C4-2B (cell line): Measurements from ENCODE around the gene CHST11.

Experiments
- H3K27ac ChIP-seq: fragments of 450-650 bp; 2 replicates; pipeline ENCODE4 v1.5.1; 2017
- ZFX ChIP-seq: fragments of 450-650 bp; IDR thresholded peaks from 2 replicates; pipeline ENCODE4 v1.6.1; 2017
- TF ChIP-seq, protein P1 (sequence below): fragments of 450-650 bp; conservative IDR thresholded peaks from 2 replicates; pipeline ENCODE4 v1.5.1; 2017; ENCODE audit warnings: mild to moderate bottlenecking

The CHST11 gene

DNA sequence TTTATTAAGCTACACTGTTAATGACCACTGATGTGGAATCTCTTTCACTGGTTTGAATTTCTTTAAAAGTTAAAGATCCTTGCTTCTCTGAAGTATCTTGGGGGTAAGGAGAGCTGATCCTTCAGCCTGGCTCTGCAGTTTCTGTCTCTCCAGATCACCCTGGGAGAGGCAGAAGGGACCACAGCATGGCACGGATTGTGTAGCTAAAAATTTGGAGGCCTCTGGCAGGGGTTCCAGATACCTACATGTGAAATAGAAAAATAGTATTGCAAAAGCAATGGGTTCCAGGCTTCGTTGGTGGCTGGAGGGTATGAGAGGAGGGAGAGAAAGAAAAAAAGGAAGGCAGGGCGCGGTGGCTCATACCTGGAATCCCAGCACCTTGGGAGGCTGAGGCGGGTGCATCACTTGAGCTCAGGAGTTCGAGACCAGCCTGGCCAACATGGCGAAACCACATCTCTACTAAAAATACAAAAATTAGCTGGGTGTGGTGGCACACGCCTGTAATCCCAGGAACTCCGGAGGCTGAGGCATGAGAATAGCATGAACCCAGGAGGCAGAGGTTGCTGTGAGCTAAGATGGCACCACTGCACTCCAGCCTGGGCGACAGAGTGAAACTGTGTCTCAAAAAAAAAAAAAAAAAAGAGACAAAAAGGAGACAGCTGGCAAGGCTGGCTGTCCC is 3.4 kb downstream of the CHST11 start:
- H3K27ac ChIP-seq = no peak overlapping the region
- no peak for TF ChIP-seq ZFX
- TF ChIP-seq, protein P1, sequence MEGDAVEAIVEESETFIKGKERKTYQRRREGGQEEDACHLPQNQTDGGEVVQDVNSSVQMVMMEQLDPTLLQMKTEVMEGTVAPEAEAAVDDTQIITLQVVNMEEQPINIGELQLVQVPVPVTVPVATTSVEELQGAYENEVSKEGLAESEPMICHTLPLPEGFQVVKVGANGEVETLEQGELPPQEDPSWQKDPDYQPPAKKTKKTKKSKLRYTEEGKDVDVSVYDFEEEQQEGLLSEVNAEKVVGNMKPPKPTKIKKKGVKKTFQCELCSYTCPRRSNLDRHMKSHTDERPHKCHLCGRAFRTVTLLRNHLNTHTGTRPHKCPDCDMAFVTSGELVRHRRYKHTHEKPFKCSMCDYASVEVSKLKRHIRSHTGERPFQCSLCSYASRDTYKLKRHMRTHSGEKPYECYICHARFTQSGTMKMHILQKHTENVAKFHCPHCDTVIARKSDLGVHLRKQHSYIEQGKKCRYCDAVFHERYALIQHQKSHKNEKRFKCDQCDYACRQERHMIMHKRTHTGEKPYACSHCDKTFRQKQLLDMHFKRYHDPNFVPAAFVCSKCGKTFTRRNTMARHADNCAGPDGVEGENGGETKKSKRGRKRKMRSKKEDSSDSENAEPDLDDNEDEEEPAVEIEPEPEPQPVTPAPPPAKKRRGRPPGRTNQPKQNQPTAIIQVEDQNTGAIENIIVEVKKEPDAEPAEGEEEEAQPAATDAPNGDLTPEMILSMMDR = no peak

DNA sequence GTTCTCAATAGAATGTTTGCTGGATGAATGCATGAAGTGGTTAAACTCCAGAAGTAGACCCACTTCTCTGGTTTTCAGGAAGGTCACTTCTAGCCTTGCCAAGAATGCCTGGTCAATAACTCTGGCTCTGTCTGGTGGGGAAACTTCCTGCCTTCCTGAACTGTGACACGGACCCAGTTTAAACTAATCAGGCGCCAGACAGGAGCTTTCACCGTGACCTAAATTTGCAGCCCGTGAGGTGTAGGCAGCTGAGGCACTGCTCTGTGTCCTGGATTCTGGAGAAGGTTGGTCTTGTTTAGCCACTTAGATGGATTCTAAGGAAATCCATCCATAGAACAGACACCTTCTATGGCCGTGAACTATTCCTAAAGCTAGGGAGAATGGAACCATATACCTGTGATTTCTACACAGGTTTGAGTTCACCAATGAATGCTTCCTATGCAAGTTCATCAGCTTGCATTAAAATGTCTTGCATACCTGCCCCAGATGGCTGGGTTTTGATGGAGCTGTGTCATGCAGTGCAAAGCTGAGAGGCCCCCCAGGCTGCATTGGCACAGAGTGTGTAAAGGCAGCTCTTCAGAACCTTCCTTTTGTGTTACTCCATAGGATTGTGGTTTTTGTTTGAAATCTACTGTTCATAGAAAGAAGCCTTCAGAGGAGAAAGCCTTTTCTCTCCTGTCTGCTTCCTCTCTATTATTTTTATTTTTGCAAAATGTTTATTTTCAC is 4.4 kb downstream of the CHST11 start:
- H3K27ac ChIP-seq = no peak overlapping the region
- no peak for TF ChIP-seq ZFX
- TF ChIP-seq, protein P1 = no peak

DNA sequence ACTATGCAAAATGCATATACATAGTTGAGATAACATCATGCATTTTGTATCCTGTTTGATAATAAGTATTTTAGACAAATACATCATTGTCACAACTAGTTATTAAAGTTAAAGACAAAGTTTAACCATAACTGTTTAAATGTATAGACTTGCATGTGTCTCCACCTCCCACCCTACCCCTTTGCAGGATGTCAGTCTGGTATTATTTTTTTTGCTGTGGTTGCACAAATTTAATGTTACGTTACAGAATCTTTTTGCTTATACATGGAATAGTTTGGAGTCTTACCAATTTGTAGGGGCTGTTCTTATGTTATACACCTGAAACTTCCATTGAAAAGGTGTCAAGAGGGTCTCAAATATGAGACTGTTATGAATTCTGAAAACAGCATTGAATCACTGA is 5.6 kb downstream of the CHST11 start:
- no peak overlapping the region for H3K27ac ChIP-seq
- no peak for TF ChIP-seq ZFX

DNA sequence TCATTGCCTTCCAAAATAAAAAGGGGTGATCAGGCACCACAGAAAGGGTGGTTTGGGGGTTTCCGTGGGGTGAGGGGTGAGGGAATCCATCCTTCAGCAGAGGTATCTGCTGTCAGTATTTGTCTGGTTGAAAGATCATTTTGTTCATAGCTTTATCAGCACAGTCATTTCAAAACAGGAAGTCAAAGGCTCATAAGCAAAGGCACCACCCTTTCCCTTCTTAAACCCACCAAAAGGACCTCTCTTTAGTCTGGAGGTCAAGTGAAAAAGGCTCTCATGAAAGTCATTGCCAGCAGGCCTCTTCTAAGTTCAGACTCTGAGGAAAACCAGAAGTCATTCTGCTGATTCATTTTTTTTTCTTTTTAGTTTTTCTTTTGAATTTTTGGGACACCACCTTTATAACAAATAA is 6.2 kb downstream of the CHST11 start:
- H3K27ac ChIP-seq = no peak overlapping the region
- no peak for TF ChIP-seq ZFX

DNA sequence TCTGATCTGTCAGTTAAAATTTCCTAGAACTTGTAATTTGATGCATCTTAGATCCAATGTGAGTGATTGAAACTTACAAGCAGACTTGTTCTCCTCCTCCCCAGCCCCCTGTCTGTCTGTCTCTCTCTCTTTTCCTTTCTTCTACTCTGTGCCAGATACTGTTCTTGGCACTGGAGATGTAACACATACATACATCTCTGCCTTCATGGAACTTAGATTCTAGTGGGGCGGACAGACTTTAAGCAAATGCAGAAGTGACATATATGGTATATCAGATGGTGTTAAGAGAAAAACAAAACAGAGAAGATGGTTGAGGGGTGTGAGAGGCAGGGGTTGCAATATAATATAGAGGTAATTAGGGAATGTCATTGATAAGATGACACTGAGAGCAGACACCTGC is 6.6 kb downstream of the CHST11 start:
- TF ChIP-seq ZFX = no peak
- TF ChIP-seq, protein P1 = no peak
- no peak overlapping the region for H3K27ac ChIP-seq

DNA sequence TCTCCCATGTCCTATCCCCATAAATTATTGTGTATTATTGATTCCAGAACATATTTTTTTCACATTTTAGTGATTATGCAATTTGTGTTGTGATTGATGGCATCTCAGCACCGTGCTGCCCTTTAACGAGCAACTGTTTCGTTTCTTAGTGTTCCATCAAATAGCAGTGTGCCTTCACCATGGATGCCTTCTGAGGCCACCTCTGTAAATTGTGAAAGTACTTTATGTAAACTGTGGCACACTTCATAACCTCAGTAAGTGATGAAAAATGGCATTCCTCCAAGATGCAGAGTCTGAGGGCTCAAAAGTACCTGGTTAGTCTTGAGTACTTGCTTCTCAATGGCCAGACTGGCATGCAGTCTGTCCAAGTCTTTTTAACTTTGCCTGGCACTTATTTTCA is 8.2 kb downstream of the CHST11 start:
- H3K27ac ChIP-seq = no peak overlapping the region
- TF ChIP-seq ZFX = no peak
- TF ChIP-seq, protein P1 = no peak

DNA sequence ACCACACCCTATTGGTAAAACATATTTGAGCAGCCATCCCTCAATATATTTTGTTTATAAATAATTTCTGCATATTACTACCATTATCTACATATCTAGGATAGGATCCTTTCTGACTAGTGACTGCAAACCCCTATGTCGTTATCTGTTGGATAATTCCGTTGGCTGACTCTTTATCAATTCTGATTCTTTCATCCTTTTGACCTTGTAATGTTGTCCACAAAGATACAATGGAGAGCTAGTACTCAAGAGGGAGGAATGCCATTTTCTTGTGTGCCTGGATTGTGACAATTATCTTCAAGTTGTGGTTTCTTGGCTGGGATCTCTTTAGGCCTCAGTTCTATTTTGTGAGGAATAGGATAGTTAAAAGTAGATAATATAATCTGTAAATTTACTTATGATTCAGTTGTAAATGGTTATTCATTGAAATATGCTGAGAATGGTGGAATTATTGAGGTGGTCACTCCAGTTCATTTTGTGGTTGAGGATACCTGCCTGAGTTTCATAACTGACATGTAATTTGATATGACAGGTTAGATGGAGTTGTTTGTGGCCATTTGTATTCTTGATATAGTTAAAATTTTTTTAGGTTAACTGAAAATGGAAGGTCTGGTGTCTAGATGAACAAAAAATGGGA is 10.1 kb downstream of the CHST11 start:
- no peak overlapping the region for H3K27ac ChIP-seq
- TF ChIP-seq, protein P1 = no peak
- TF ChIP-seq ZFX = no peak

DNA sequence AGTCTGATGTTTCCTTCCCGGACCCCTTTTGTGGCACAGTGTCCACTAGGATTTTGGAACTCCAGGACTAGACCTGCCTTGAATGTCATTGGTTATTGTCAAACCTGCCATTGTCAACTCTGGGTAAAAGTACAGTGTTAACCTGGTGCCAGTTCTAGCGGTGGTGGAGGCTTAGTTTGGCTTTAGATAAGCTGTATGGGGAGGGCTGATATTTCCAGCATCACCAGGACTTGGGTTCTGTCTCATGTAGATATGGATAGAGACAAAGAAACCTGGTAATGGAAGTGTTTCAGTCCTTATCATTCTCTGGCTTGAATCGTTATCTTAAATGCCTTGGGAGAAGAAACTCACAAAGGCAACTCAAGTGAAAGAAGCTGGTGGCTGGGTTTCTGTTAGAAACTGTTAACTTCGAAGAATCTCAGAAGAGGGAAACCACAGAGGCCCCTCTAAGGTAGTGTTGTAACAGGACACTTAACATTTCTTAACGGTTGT is 10.6 kb downstream of the CHST11 start:
- no peak for TF ChIP-seq ZFX
- TF ChIP-seq, protein P1 = no peak
- no peak overlapping the region for H3K27ac ChIP-seq
